ENCODE results near the gene OR6C75. TPM values are rescaled to one million over a fixed set of nuclear protein-coding genes. Genes with fewer than 3 reads are reported as not detected.
A peak's percentile ranks its signal among the peaks of the same experiment; 100 is the strongest.
"Not testable (repeated sequence)": the region's sequence is repeated elsewhere in the genome, so short reads cannot be mapped to it uniquely, and the experiment has no call there.

The OR6C75 gene
- total RNA-seq, 1 donor from 2014 or later = not detected

DNA sequence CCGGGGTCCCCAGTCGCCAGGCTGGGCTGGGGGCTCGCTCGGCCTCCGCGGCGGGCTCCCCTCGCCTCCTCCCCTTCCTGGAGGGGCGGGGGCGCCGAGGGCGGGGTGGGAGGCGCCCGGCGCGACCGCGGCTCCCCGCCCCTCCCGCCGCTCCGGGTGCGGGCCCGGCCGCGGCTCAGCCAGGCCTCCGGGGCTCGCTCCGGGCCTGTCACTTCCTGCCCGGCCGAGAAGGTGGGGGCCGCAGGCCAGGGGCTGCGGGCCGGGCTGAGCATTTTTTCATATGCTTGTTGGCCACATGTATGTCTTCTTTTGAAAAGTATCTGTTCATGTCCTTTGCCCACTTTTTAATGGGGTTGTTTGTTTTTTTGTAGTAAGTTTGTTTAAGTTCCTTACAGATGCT is 52.1 kb downstream of the OR6C75 start:
- peak overlapping the region; percentile 52 for H3K4me3 Mint-ChIP-seq (ENCODE audit: unreplicated experiment)
- H3K27me3 Mint-ChIP-seq (ENCODE audit: unreplicated experiment); H3K4me1 Mint-ChIP-seq (ENCODE audit: low read depth, unreplicated experiment); H3K9me3 Mint-ChIP-seq (ENCODE audit: unreplicated experiment); H3K36me3 Mint-ChIP-seq (ENCODE audit: unreplicated experiment); DNase-seq; H3K27ac Mint-ChIP-seq (ENCODE audit: unreplicated experiment): not testable (repeated sequence)

DNA sequence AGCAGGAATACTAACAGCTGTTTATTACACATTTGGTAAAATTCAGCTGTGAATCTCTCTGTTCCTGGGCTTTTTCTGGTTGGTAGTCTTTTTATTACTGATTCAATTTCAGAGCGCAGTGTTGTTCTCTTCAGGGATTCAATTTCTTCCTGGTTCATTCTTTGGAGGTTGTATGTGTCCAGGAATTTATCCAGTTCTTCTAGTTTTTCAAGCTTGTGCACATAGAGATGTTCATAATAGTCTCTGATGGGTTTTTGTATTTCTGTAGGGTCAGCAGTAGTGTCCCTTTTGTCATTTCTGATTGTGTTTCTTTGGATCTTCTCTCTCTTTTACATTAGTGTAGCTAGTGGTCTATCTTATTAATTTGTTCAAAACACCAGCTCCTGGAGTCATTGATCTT is 54.2 kb downstream of the OR6C75 start:
- no peaks in the 10 kb centered on the region for H3K36me3 Mint-ChIP-seq (ENCODE audit: unreplicated experiment)
- TF ChIP-seq, protein P1, sequence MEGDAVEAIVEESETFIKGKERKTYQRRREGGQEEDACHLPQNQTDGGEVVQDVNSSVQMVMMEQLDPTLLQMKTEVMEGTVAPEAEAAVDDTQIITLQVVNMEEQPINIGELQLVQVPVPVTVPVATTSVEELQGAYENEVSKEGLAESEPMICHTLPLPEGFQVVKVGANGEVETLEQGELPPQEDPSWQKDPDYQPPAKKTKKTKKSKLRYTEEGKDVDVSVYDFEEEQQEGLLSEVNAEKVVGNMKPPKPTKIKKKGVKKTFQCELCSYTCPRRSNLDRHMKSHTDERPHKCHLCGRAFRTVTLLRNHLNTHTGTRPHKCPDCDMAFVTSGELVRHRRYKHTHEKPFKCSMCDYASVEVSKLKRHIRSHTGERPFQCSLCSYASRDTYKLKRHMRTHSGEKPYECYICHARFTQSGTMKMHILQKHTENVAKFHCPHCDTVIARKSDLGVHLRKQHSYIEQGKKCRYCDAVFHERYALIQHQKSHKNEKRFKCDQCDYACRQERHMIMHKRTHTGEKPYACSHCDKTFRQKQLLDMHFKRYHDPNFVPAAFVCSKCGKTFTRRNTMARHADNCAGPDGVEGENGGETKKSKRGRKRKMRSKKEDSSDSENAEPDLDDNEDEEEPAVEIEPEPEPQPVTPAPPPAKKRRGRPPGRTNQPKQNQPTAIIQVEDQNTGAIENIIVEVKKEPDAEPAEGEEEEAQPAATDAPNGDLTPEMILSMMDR (IDR thresholded peaks at IDR 0.05; ENCODE audit: partially characterized antibody, unreplicated experiment) = no peak
- H3K4me3 Mint-ChIP-seq (ENCODE audit: unreplicated experiment) = no peak overlapping the region
- H3K27me3 Mint-ChIP-seq (ENCODE audit: unreplicated experiment) = no peaks in the 10 kb centered on the region
- no peaks in the 10 kb centered on the region for H3K4me1 Mint-ChIP-seq (ENCODE audit: low read depth, unreplicated experiment)
- no peak overlapping the region for H3K27ac Mint-ChIP-seq (ENCODE audit: unreplicated experiment)
- DNase-seq = no peak
- no peaks in the 10 kb centered on the region for H3K9me3 Mint-ChIP-seq (ENCODE audit: unreplicated experiment)

Other genes starting within 250 kb of the OR6C75 start
- 2.9 TPM for gene OR9K2, start 236.6 kb upstream of the OR6C75 start, total RNA-seq (ENCODE audit: unreplicated experiment)
- 0.47 TPM for gene OR10A7, start 141.9 kb upstream of the OR6C75 start, total RNA-seq (ENCODE audit: unreplicated experiment)
- not detected for gene OR6C74, start 118.4 kb upstream of the OR6C75 start, total RNA-seq (ENCODE audit: unreplicated experiment)
- gene OR6C6, start 66.4 kb upstream of the OR6C75 start, total RNA-seq (ENCODE audit: unreplicated experiment) = not detected
- not detected for gene OR6C1, start 48.6 kb upstream of the OR6C75 start, total RNA-seq (ENCODE audit: unreplicated experiment)
- gene OR6C3, start 32.2 kb upstream of the OR6C75 start, total RNA-seq (ENCODE audit: unreplicated experiment) = not detected
- not detected for gene OR6C65, start 37.6 kb downstream of the OR6C75 start, total RNA-seq (ENCODE audit: unreplicated experiment)
- not detected for gene OR6C76, start 63.3 kb downstream of the OR6C75 start, total RNA-seq (ENCODE audit: unreplicated experiment)
- not detected for gene OR6C2, start 81.1 kb downstream of the OR6C75 start, total RNA-seq (ENCODE audit: unreplicated experiment)
- gene OR6C70, start 107.2 kb downstream of the OR6C75 start, total RNA-seq (ENCODE audit: unreplicated experiment) = not detected
- not detected for gene OR6C68, start 129.4 kb downstream of the OR6C75 start, total RNA-seq (ENCODE audit: unreplicated experiment)
- gene OR6C4, start 186.6 kb downstream of the OR6C75 start, total RNA-seq (ENCODE audit: unreplicated experiment) = not detected
- gene OR2AP1, start 209.5 kb downstream of the OR6C75 start, total RNA-seq (ENCODE audit: unreplicated experiment) = not detected